ENCODE results near the gene SOWAHA. TPM values are rescaled to one million over a fixed set of nuclear protein-coding genes. Genes with fewer than 3 reads are reported as not detected.
A peak's percentile ranks its signal among the peaks of the same experiment; 100 is the strongest.

The SOWAHA gene
- total and polyA plus RNA-seq, 4 donors, result 0.06 to 0.98 (median 0.12) TPM

- Histone ChIP-seq H3K9me3 (ENCODE audit: control insufficient read depth in 4 of 4, insufficient read depth in 3 of 4, low read length in 3 of 4) (no peaks in the 10 kb centered on the region), H3K36me3 (ENCODE audit: control insufficient read depth in 4 of 4, insufficient read depth in 4 of 4, low read length in 4 of 4) (peaks cover 0 to 4% (median 0%) of the 10 kb centered on the region in 4 donors), H3K4me1 (ENCODE audit: control insufficient read depth in 5 of 5, insufficient read depth in 5 of 5, low read length in 5 of 5) (peaks cover 0 to 28% (median 0%) of the 10 kb centered on the region in 5 donors), H3K9ac (ENCODE audit: insufficient read depth in 1 of 2, low read length in 2 of 2) (peak overlapping the region in 1 of 2 donors; percentile 40), H3K27me3 (ENCODE audit: control insufficient read depth in 3 of 3, insufficient read depth in 3 of 3, low read length in 2 of 3) (peaks cover 0 to 11% (median 10%) of the 10 kb centered on the region in 3 donors), H3K27ac (ENCODE audit: low read depth in 1 of 2, low read length in 1 of 2) (no peak overlapping the region), H3K4me3 (no peak overlapping the region)
- 27 to 28% methylated on average over 15 of the region's 15 CpGs for WGBS, 2 donors
- ATAC-seq (ENCODE audit: insufficient read depth, low FRiP score) (peak; percentile 83), DNase-seq (peak; percentile 90 to 93 (median 91))
- TF ChIP-seq CTCF (IDR thresholded peaks at IDR 0.05; ENCODE audit: control extremely low read depth, extremely low read depth), result peak; percentile 92
Measured at GRCh38 chr5:132820162-132820754, 7.2 kb downstream of the SOWAHA start.

GRCh38 chr5:132821350-132821749, 8.2 kb downstream of the SOWAHA start:
- whole genome bisulfite sequencing, 2 donors, result 86 to 95% methylated on average over 3 of the region's 3 CpGs
- no peak overlapping the region for H3K4me3 ChIP-seq
- H3K9me3 ChIP-seq (ENCODE audit: control insufficient read depth in 4 of 4, insufficient read depth in 3 of 4, low read length in 3 of 4), result no peaks in the 10 kb centered on the region
- no peak for TF ChIP-seq CTCF (IDR thresholded peaks at IDR 0.05; ENCODE audit: control extremely low read depth, extremely low read depth)
- H3K4me1 ChIP-seq (ENCODE audit: control insufficient read depth in 5 of 5, insufficient read depth in 5 of 5, low read length in 5 of 5), result peaks cover 0 to 28% (median 0%) of the 10 kb centered on the region in 5 donors
- DNase-seq, result no peak
- no peak overlapping the region for H3K27ac ChIP-seq (ENCODE audit: low read depth in 1 of 2, low read length in 1 of 2)
- peaks cover 0 to 11% (median 11%) of the 10 kb centered on the region in 3 donors for H3K27me3 ChIP-seq (ENCODE audit: control insufficient read depth in 3 of 3, insufficient read depth in 3 of 3, low read length in 2 of 3)
- no peak for ATAC-seq (ENCODE audit: insufficient read depth, low FRiP score)
- H3K36me3 ChIP-seq (ENCODE audit: control insufficient read depth in 4 of 4, insufficient read depth in 4 of 4, low read length in 4 of 4), result peaks cover 0 to 4% (median 0%) of the 10 kb centered on the region in 4 donors
- no peak overlapping the region for H3K9ac ChIP-seq (ENCODE audit: insufficient read depth in 1 of 2, low read length in 2 of 2)

- peaks cover 0 to 13% (median 12%) of the 10 kb centered on the region in 3 donors for H3K27me3 ChIP-seq (ENCODE audit: control insufficient read depth in 3 of 3, insufficient read depth in 3 of 3, low read length in 2 of 3)
- H3K9ac ChIP-seq (ENCODE audit: insufficient read depth in 1 of 2, low read length in 2 of 2), result no peak overlapping the region
- H3K27ac ChIP-seq (ENCODE audit: low read depth in 1 of 2, low read length in 1 of 2), result no peak overlapping the region
- no peak for ATAC-seq (ENCODE audit: insufficient read depth, low FRiP score)
- DNase-seq, result peak; percentile 64 to 84 (median 75)
- WGBS, 2 donors, result 83 to 92% methylated on average over 1 of the region's 1 CpG
- no peak for TF ChIP-seq CTCF (IDR thresholded peaks at IDR 0.05; ENCODE audit: control extremely low read depth, extremely low read depth)
- no peaks in the 10 kb centered on the region for H3K9me3 ChIP-seq (ENCODE audit: control insufficient read depth in 4 of 4, insufficient read depth in 3 of 4, low read length in 3 of 4)
- peaks cover 0 to 28% (median 0%) of the 10 kb centered on the region in 5 donors for H3K4me1 ChIP-seq (ENCODE audit: control insufficient read depth in 5 of 5, insufficient read depth in 5 of 5, low read length in 5 of 5)
- peaks cover 0 to 4% (median 0%) of the 10 kb centered on the region in 4 donors for H3K36me3 ChIP-seq (ENCODE audit: control insufficient read depth in 4 of 4, insufficient read depth in 4 of 4, low read length in 4 of 4)
- no peak overlapping the region for H3K4me3 ChIP-seq
Measured at GRCh38 chr5:132821791-132822190, 8.7 kb downstream of the SOWAHA start.
